GM19099 (cell line): Measurements from ENCODE around the gene CTSL.

ENCODE experiments used
- POLR2A ChIP-seq: IDR thresholded peaks from 3 replicates; pipeline ENCODE4 v1.6.1; 2011; ENCODE audit warnings: low read depth; ENCODE audit not compliant: insufficient read length; ENCODE audit errors: extremely low read depth

CTSL gene

GRCh38 chr9:87708986-87709728, 16.8 kb upstream of the CTSL start:
- TF ChIP-seq POLR2A: no peak

- TF ChIP-seq POLR2A: no peak
These were observed 15.5 kb upstream of the CTSL start for GRCh38 chr9:87710443-87710842.

GRCh38 chr9:87711857-87712800, 13.8 kb upstream of the CTSL start:
- no peak for TF ChIP-seq POLR2A

- no peak for TF ChIP-seq POLR2A
These were observed 13.1 kb upstream of the CTSL start for GRCh38 chr9:87712801-87713277.

- no peak for TF ChIP-seq POLR2A
These were observed 12.5 kb upstream of the CTSL start for GRCh38 chr9:87713278-87713987.

- no peak for TF ChIP-seq POLR2A
These were observed 12.0 kb upstream of the CTSL start for GRCh38 chr9:87713988-87714330.

GRCh38 chr9:87714819-87715218, 11.1 kb upstream of the CTSL start:
- TF ChIP-seq POLR2A: no peak

GRCh38 chr9:87716141-87716540, 9.8 kb upstream of the CTSL start:
- TF ChIP-seq POLR2A: no peak

GRCh38 chr9:87717456-87717855, 8.5 kb upstream of the CTSL start:
- TF ChIP-seq POLR2A: no peak

GRCh38 chr9:87718231-87718630, 7.7 kb upstream of the CTSL start:
- TF ChIP-seq POLR2A: no peak

- TF ChIP-seq POLR2A: no peak
These were observed 6.9 kb upstream of the CTSL start for GRCh38 chr9:87718852-87719612.

GRCh38 chr9:87720173-87720572, 5.7 kb upstream of the CTSL start:
- no peak for TF ChIP-seq POLR2A

GRCh38 chr9:87722393-87723088, 3.4 kb upstream of the CTSL start:
- no peak for TF ChIP-seq POLR2A

GRCh38 chr9:87725356-87725899, 491 bp upstream of the CTSL start:
- TF ChIP-seq POLR2A: no peak
